Brain microvascular endothelial cell (primary cell): Measurements from ENCODE around the gene SLC44A1.

Experiments
- DNase-seq: peaks from one replicate; pipeline ENCODE4 v3.0.0-alpha.2; 2020
- H3K27ac ChIP-seq: fragments of 250-450 bp; sonication (Bioruptor Pico); 2 replicates; pipeline ENCODE4 v1.5.1; 2020; ENCODE audit warnings: mild to moderate bottlenecking, moderate library complexity
- H3K27me3 ChIP-seq: fragments of 250-450 bp; sonication (Bioruptor Pico); replicated peaks from 2 replicates; pipeline ENCODE4 v1.5.1; 2020; ENCODE audit warnings: mild to moderate bottlenecking
- H3K36me3 ChIP-seq: fragments of 250-450 bp; sonication (Bioruptor Pico); replicated peaks from 2 replicates; pipeline ENCODE4 v1.5.1; 2020; ENCODE audit warnings: mild to moderate bottlenecking
- H3K4me3 ChIP-seq: 2 replicates; pipeline ENCODE4 v1.5.1; 2011; ENCODE audit warnings: low read depth, mild to moderate bottlenecking, control low read depth, low read length, moderate library complexity
- in situ Hi-C: cut with HindIII; loops from 2 replicates; pipeline ENCODE4 v1.10.0; 2017; ENCODE audit warnings: low sequenced_read_pairs, low pct_ligation_motif_present
- TF ChIP-seq, protein P1 (sequence below): IDR thresholded peaks from 2 replicates; pipeline ENCODE4 v1.5.1; 2011; ENCODE audit warnings: low read depth, mild to moderate bottlenecking, moderate library complexity, low read length, control low read depth, inconsistent platforms; ENCODE audit errors: missing control alignments

Gene SLC44A1

DNA sequence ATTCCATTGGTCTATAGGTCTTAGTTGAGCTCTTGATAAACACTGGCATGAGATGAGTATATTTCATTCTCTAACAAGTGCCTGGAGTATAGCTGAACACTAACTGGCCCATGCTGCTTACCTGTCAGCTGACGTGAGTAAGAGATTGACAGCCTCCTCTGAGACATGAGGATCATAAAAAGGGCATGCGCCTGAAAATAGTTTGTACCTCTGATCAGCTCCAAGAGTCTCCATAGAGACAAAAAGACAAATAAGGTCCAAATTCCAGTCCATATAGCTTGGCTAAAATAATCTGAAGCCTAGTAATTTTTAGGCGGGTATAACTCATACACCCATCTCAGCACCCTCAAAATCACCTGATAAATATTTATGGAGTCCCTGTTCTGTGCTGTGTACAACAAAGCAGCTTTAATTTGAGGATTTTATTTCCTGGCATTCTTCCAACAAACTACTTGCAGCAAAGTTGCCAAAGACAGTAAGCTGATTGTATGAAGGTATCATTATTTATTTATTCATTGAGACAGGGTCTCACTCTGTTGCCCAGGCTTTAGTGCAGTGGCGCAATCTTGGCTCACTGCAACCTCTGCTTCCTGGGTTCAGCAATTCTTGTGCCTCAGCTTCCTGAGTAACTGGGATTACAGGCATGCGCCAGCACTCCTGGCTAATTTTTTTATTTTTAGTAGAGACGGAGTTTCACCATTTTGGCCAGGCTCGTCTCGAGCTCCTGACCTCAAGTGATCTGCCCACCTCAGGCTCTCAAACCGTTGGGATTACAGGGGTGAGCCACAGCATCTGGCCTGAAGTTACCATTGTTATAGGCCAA, 187.2 kb downstream of the SLC44A1 start:
- in situ Hi-C loops, result no loop called here
- Histone ChIP-seq H3K27ac (no peak overlapping the region), H3K27me3 (no peaks in the 10 kb centered on the region), H3K36me3 (no peaks in the 10 kb centered on the region), H3K4me3 (no peak overlapping the region)
- TF ChIP-seq, protein P1, sequence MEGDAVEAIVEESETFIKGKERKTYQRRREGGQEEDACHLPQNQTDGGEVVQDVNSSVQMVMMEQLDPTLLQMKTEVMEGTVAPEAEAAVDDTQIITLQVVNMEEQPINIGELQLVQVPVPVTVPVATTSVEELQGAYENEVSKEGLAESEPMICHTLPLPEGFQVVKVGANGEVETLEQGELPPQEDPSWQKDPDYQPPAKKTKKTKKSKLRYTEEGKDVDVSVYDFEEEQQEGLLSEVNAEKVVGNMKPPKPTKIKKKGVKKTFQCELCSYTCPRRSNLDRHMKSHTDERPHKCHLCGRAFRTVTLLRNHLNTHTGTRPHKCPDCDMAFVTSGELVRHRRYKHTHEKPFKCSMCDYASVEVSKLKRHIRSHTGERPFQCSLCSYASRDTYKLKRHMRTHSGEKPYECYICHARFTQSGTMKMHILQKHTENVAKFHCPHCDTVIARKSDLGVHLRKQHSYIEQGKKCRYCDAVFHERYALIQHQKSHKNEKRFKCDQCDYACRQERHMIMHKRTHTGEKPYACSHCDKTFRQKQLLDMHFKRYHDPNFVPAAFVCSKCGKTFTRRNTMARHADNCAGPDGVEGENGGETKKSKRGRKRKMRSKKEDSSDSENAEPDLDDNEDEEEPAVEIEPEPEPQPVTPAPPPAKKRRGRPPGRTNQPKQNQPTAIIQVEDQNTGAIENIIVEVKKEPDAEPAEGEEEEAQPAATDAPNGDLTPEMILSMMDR, result no peak
- DNase-seq, result no peak

DNA sequence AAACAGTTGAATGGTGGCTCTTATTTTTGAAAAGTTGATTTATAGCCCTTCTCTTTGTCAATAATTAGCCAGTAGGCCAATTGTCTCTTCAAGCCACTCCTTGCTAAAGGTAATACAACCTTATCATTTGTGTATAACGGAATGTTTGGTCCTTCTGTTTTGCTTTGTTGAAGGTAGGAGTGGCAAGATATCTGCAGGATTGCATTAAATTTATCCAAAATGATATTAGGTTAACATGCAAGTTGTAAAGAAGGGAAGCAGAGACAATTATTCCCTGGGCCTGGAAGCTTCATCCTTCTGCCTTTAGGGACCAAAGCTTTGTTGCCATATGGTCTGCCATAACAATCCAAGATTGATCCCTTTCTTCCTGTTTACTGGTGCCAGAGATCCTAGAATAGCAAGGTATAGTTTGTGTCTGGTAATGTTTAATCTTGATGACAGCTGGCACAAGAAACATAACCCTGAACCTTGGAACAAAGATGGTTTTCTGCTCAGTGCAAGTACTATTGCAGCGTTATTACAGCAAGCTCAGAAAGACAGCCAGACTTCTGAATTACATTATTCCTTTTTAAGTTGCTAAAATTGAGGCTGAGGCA, 187.9 kb downstream of the SLC44A1 start:
- no peak overlapping the region for H3K4me3 ChIP-seq
- H3K27me3 ChIP-seq, result no peaks in the 10 kb centered on the region
- in situ Hi-C loops, result no loop called here
- TF ChIP-seq, protein P1, result no peak
- no peak overlapping the region for H3K27ac ChIP-seq
- no peaks in the 10 kb centered on the region for H3K36me3 ChIP-seq
- no peak for DNase-seq

DNA sequence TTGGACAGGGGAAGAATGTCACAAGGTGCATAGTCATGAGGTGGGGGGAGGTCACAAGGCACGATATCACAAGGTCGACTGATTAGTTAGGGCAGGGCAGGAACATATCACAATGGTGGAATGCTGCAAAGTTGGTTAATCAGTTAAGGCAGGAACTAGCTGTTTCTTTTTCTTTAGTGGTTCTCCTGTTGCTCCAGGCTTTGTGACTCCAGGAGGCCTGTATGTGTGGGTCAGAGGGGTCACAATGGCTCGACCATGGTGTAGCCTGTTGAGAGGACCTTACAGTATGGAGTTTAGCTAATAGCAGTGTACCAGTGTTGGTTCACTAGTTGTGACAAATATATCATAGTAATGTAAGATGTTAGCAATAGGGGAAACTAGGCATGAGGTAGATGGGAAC, 191.0 kb downstream of the SLC44A1 start:
- TF ChIP-seq, protein P1, result no peak
- Histone ChIP-seq H3K27ac (no peak overlapping the region), H3K36me3 (no peaks in the 10 kb centered on the region), H3K4me3 (no peak overlapping the region), H3K27me3 (no peaks in the 10 kb centered on the region)
- no peak for DNase-seq
- in situ Hi-C loops, result no loop called here

DNA sequence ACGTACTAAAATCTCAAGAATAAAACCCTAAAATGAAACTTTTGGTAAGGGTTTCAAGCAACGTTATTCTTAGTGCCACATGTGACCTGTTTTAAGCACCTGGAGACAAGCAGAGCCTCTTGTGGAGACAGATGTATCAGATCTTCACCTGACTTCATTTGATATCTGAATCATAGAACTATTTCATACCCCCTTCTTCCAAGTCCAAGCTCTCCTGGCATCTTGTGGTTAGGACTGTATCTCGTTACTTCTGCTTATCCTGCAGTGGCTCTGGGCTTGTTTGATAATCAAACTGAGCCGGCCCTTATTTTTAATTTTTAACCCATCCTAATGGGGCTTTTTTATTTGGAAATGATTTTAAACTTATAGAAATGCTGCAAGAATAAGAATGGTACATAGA, 192.3 kb downstream of the SLC44A1 start:
- H3K27ac ChIP-seq, result no peak overlapping the region
- H3K27me3 ChIP-seq, result no peaks in the 10 kb centered on the region
- no peak for DNase-seq
- no peaks in the 10 kb centered on the region for H3K36me3 ChIP-seq
- no peak overlapping the region for H3K4me3 ChIP-seq
- in situ Hi-C loops, result no loop called here
- TF ChIP-seq, protein P1, result no peak

DNA sequence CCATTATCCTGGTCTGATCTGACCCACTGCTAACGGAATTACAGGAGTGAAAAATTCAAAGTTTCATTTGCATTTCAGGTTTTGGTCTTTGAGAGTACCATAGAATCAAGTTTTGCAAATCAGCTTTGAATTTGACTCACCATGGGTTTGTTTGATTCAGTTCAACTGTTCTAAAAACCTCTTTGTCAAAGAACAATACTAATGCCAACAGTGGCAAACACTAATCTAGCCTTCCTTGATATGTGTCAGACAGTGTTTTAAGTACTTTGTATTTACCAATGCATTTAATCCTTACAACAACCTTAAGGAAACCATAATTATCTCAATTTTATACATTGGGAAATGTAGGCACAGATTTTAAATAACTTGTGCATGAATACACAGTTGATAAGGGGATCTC, 193.3 kb downstream of the SLC44A1 start:
- Histone ChIP-seq H3K27me3 (no peaks in the 10 kb centered on the region), H3K4me3 (no peak overlapping the region), H3K36me3 (no peaks in the 10 kb centered on the region), H3K27ac (no peak overlapping the region)
- TF ChIP-seq, protein P1, result no peak
- in situ Hi-C loops, result no loop called here
- DNase-seq, result no peak
